ENCODE measurements around the gene VPS4B.
A peak's percentile ranks its signal among the peaks of the same experiment; 100 is the strongest.
"Not testable (repeated sequence)": the region's sequence is repeated elsewhere in the genome, so short reads cannot be mapped to it uniquely, and the experiment has no call there.

The VPS4B gene

GRCh38 chr18:63368611-63369010, 53.7 kb downstream of the VPS4B start:
- DNase-seq, result no peak

GRCh38 chr18:63367053-63367953, 55.0 kb downstream of the VPS4B start, which contains the start of gene KDSR:
Gene KDSR, minus strand, starts transcription at chr18:63367206. Its CDS starts 88 bp downstream, at chr18:63367118.
- peak; percentile 60 to 97 (median 92) for DNase-seq

- DNase-seq, result peak in 46 of 56 donors; percentile 4 to 68 (median 26)
Measured at GRCh38 chr18:63366213-63367052, 55.8 kb downstream of the VPS4B start.

- DNase-seq, result peak in 10 of 56 donors; percentile 7 to 68 (median 44)
Measured at GRCh38 chr18:63365876-63366212, 56.4 kb downstream of the VPS4B start.

GRCh38 chr18:63363951-63364350, 58.3 kb downstream of the VPS4B start:
- no peak for DNase-seq

GRCh38 chr18:63363420-63363819, 58.9 kb downstream of the VPS4B start:
- DNase-seq, result not testable (repeated sequence)

GRCh38 chr18:63356272-63356896, 65.9 kb downstream of the VPS4B start:
- no peak for DNase-seq

GRCh38 chr18:63350230-63350629, 72.0 kb downstream of the VPS4B start:
- no peak for DNase-seq

GRCh38 chr18:63348508-63349136, 73.7 kb downstream of the VPS4B start:
- no peak for DNase-seq

GRCh38 chr18:63346480-63347183, 75.6 kb downstream of the VPS4B start:
- no peak for DNase-seq

- peak in 1 of 56 donors; percentile 20 for DNase-seq
Measured at GRCh38 chr18:63346031-63346430, 76.2 kb downstream of the VPS4B start.

GRCh38 chr18:63344918-63345317, 77.4 kb downstream of the VPS4B start:
- DNase-seq, result no peak

GRCh38 chr18:63344263-63344662, 78.0 kb downstream of the VPS4B start:
- DNase-seq, result no peak

GRCh38 chr18:63342206-63342605, 80.1 kb downstream of the VPS4B start:
- DNase-seq, result peak in 14 of 56 donors; percentile 2 to 57 (median 12)

- DNase-seq, result peak in 6 of 56 donors; percentile 5 to 49 (median 12)
Measured at GRCh38 chr18:63339920-63340484, 82.3 kb downstream of the VPS4B start.

Data from nucleus accumbens (tissue), 56 donors.